GM12878 (cell line): ENCODE measurements around the gene HRH3. TPM values are rescaled to one million over a fixed set of nuclear protein-coding genes. Genes with fewer than 3 reads are reported as not detected.

Source experiments
- ATAC-seq: fragments of 200-7000 bp; cut with Tn5 transposase; 3 replicates; pipeline ENCODE4 v1.9.1; 2020; ENCODE audit warnings: mild to moderate bottlenecking, moderate library complexity
- BruUV-seq: library from RNA; stranded (reverse); fragments of 400-500 nt; replicated peaks from 2 replicates; lab custom pipeline; 2021; lab: Mats Ljungman, UMichigan
- CTCF ChIA-PET: fragments of 300-600 bp; sonication (Branson Sonifier 250); formaldehyde crosslinking; extraction: SDS; loops from one replicate; lab custom pipeline; 2021; ENCODE audit warnings: inconsistent platforms; lab: Yijun Ruan, JAX
- POLR2A ChIA-PET: fragments of 350-600 bp; formaldehyde crosslinking; extraction: SDS; loops from one replicate; lab custom pipeline; 2021; ENCODE audit warnings: inconsistent platforms; lab: Charles Lee
- RAD21 ChIA-PET: fragments of 300-600 bp; sonication (Branson Sonifier 250); formaldehyde crosslinking; loops from one replicate; lab custom pipeline; 2023; ENCODE audit warnings: antibody characterized with exemption; ENCODE audit not compliant: unreplicated experiment; lab: Charles Lee
- SMC1A ChIA-PET: fragments of 300-600 bp; sonication (Branson Sonifier 250); formaldehyde crosslinking; loops from one replicate; lab custom pipeline; 2023; ENCODE audit not compliant: unreplicated experiment, uncharacterized antibody; lab: Charles Lee
- DNase-seq: peaks from one replicate; pipeline ENCODE4 v3.0.0-alpha.2; 2011; ENCODE audit warnings: low read depth, low spot score
- FAIRE-seq: peaks from 3 replicates; lab custom pipeline; 2011; peaks lifted over from hg19 to GRCh38; lab: Jason Lieb, UNC
- H2AFZ ChIP-seq: 2 replicates; pipeline ENCODE4 v1.6.0; 2011; ENCODE audit warnings: low read depth, low read length, control low read depth; ENCODE audit not compliant: control insufficient read depth
- H3K27ac ChIP-seq: 2 replicates; pipeline ENCODE4 v1.5.1; 2011; ENCODE audit warnings: control low read depth; ENCODE audit not compliant: control insufficient read depth, insufficient read depth
- H3K27me3 ChIP-seq, 2 experiments: replicated peaks in 1 of 2; 2 replicates each; pipeline versions ENCODE4 v1.6.0 to v1.6.1; 2011; ENCODE audit warnings: low read length in 1 of 2; ENCODE audit not compliant: control insufficient read depth in 2 of 2, insufficient read depth in 2 of 2
- H3K36me3 ChIP-seq, 2 experiments: 2 replicates each; pipeline ENCODE4 v1.5.1; 2011; ENCODE audit warnings: low read length in 1 of 2; ENCODE audit not compliant: control insufficient read depth in 2 of 2, insufficient read depth in 2 of 2
- H3K4me1 ChIP-seq: 2 replicates; pipeline ENCODE4 v1.6.1; 2011; ENCODE audit warnings: mild to moderate bottlenecking, low read length, moderate library complexity, mixed read lengths; ENCODE audit not compliant: control insufficient read depth, insufficient read depth
- H3K4me2 ChIP-seq: 2 replicates; pipeline ENCODE4 v1.6.0; 2011; ENCODE audit warnings: control low read depth; ENCODE audit not compliant: control insufficient read depth, insufficient read depth
- H3K4me3 ChIP-seq: fragments of 200-600 bp; sonication (generic); 2 replicates; pipeline ENCODE4 v1.5.1; 2016
- H3K79me2 ChIP-seq: 2 replicates; pipeline ENCODE4 v1.6.0; 2011; ENCODE audit warnings: low read length; ENCODE audit not compliant: control insufficient read depth, insufficient read depth
- H3K9ac ChIP-seq: 2 replicates; pipeline ENCODE4 v1.8.0; 2011; ENCODE audit warnings: low read length, control low read depth, mixed read lengths; ENCODE audit not compliant: control insufficient read depth, insufficient read depth
- H3K9me3 ChIP-seq: replicated peaks from 3 replicates; pipeline ENCODE4 v1.5.1; 2011; ENCODE audit warnings: mild to moderate bottlenecking, low read length; ENCODE audit not compliant: control insufficient read depth, insufficient read depth
- H4K20me1 ChIP-seq: 2 replicates; pipeline ENCODE4 v1.6.0; 2011; ENCODE audit not compliant: control insufficient read depth, insufficient read depth
- CHD1 ChIP-seq: IDR thresholded peaks from 2 replicates; pipeline ENCODE4 v1.6.1; 2012; ENCODE audit warnings: low read depth, low read length, improper control_type of control experiment
- IKZF1 ChIP-seq: fragments of 450-650 bp; conservative IDR thresholded peaks from 2 replicates; pipeline ENCODE4 v1.6.1; 2017; ENCODE audit warnings: antibody characterized with exemption, mild to moderate bottlenecking
- TARDBP ChIP-seq: IDR thresholded peaks from 2 replicates; pipeline ENCODE4 v1.6.1; 2016; ENCODE audit warnings: borderline replicate concordance
- WGBS: methylation state at CpG from one replicate; pipeline ENCODE4 v1.1.6; 2016; ENCODE audit warnings: low lambda C conversion rate; ENCODE audit not compliant: insufficient replicate concordance, insufficient coverage; ENCODE audit errors: missing lambda C conversion rate; 5-methylcytosine and 5-hydroxymethylcytosine counted together
- in situ Hi-C: fragments of 300-500 bp; cut with MboI; formaldehyde crosslinking; loops from 9 replicates; pipeline ENCODE4 v1.14.3; 2018; ENCODE audit warnings: mixed read lengths
- intact Hi-C: fragments of 100-400 bp; cut with micrococcal nuclease; formaldehyde crosslinking; loops from one replicate; pipeline ENCODE4 v1.14.2; 2022; ENCODE audit not compliant: unreplicated experiment
- polyA plus RNA-seq, 11 experiments: library from polyadenylated mRNA; depleted of rRNA in 4 of 11; unstranded in 6 of 11; stranded (reverse) in 5 of 11; fragments of >200 nt; fragmentation: Nextera tagmentation in 4 of 11; fragmentation: Illumina TruSeq in 1 of 11; extraction: Ambion mirVana in 4 of 11; extraction: Trizol in 1 of 11; gene quantifications; 1 replicate in 1 of 11; 2 replicates in 10 of 11; pipeline versions ENCODE4 v1.2.1 to v1.2.3, GENCODE V29; 2011 to 2016; ENCODE audit warnings: inconsistent platforms in 2 of 11, missing spikeins in 2 of 11, low read depth in 1 of 11
- total RNA-seq, 4 experiments: library from RNA; depleted of rRNA in 3 of 4; stranded (reverse); fragments of >200 nt in 3 of 4; fragmentation: Illumina TruSeq in 1 of 4; extraction: Trizol in 1 of 4; gene quantifications; 2 replicates each; pipeline versions ENCODE4 v1.2.1 to v1.2.3, GENCODE V29; 2013 to 2021
- TF ChIP-seq, protein P1 (sequence below): IDR thresholded peaks from 2 replicates; pipeline ENCODE4 v1.6.1; 2012; ENCODE audit warnings: low read depth, low read length, improper control_type of control experiment
- TF ChIP-seq, protein P2 (sequence below), 3 experiments: IDR thresholded peaks in 2 of 3; conservative IDR thresholded peaks in 1 of 3; 2 replicates each; pipeline ENCODE4 v1.5.1; 2011; ENCODE audit warnings: low read depth in 3 of 3, low read length in 3 of 3, mild to moderate bottlenecking in 3 of 3, control low read depth in 2 of 3, moderate library complexity in 2 of 3, inconsistent platforms in 1 of 3, mixed read lengths in 1 of 3; ENCODE audit not compliant: control insufficient read depth in 2 of 3, insufficient read depth in 1 of 3; ENCODE audit errors: extremely low read depth in 1 of 3

Gene HRH3
- total and polyA plus RNA-seq, 10 of the 15 experiments (the other 5 are each of a cell fraction or from before 2014, with no cell fraction given), result not detected

DNA sequence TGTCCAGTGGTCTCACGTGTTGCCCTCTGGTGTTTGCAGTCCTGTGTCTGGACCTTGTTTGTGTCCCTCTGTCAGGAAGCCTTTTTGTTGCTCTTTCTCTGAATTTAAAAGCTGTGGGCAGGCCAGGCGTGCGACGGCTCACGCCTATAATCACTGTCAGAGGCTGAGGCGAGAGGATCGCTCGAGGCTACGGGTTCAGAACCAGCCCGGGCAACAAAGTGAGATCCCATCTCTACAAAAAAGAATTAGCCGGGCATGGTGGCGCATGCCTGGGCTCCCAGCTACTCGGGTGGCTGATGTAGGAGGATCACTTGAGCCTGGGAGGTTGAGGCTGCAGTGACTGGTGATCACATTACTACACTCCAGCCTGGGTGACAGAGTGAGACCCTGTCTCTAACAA is 46.8 kb upstream of the HRH3 start:
- POLR2A ChIA-PET, result no interaction called here
- Histone ChIP-seq H3K27ac (no peak overlapping the region), H3K79me2 (no peaks in the 10 kb centered on the region), H3K9me3 (no peaks in the 10 kb centered on the region; the same call in 2 of the 3 replicates), H3K9ac (no peak overlapping the region), H3K27me3 (no peaks in the 10 kb centered on the region), H3K4me2 (no peak overlapping the region), H3K36me3 (peaks cover 8 to 14% of the 10 kb centered on the region in 2 experiments; a peak in 3 of 4 replicates), H4K20me1 (no peaks in the 10 kb centered on the region), H3K4me1 (no peaks in the 10 kb centered on the region), H2AFZ (no peak overlapping the region), H3K4me3 (no peak overlapping the region)
- WGBS, result 98% methylated on average over 13 of the region's 13 CpGs
- BruUV-seq, result no TSS peak
- DNase-seq (no peak), ATAC-seq (no peak), FAIRE-seq (no peak)
- in situ Hi-C loops (no loop called here), intact Hi-C loops (no loop called here)
- CTCF ChIA-PET, result no interaction called here
- TF ChIP-seq, protein P1, sequence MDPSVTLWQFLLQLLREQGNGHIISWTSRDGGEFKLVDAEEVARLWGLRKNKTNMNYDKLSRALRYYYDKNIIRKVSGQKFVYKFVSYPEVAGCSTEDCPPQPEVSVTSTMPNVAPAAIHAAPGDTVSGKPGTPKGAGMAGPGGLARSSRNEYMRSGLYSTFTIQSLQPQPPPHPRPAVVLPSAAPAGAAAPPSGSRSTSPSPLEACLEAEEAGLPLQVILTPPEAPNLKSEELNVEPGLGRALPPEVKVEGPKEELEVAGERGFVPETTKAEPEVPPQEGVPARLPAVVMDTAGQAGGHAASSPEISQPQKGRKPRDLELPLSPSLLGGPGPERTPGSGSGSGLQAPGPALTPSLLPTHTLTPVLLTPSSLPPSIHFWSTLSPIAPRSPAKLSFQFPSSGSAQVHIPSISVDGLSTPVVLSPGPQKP, result no peak
- TF ChIP-seq TARDBP (no peak), IKZF1 (no peak), CHD1 (no peak)
- TF ChIP-seq, protein P2, sequence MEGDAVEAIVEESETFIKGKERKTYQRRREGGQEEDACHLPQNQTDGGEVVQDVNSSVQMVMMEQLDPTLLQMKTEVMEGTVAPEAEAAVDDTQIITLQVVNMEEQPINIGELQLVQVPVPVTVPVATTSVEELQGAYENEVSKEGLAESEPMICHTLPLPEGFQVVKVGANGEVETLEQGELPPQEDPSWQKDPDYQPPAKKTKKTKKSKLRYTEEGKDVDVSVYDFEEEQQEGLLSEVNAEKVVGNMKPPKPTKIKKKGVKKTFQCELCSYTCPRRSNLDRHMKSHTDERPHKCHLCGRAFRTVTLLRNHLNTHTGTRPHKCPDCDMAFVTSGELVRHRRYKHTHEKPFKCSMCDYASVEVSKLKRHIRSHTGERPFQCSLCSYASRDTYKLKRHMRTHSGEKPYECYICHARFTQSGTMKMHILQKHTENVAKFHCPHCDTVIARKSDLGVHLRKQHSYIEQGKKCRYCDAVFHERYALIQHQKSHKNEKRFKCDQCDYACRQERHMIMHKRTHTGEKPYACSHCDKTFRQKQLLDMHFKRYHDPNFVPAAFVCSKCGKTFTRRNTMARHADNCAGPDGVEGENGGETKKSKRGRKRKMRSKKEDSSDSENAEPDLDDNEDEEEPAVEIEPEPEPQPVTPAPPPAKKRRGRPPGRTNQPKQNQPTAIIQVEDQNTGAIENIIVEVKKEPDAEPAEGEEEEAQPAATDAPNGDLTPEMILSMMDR (IDR thresholded peaks at IDR 0.05 in 2 of 3, conservative IDR thresholded peaks at IDR 0.05 in 1 of 3; ENCODE audit: control insufficient read depth in 2 of 3, extremely low read depth in 1 of 3, insufficient read depth in 1 of 3, low read depth in 3 of 3, low read length in 3 of 3), result no peak
- SMC1A ChIA-PET, result no interaction called here
- RAD21 ChIA-PET, result no interaction called here
